Spleen (tissue), 11 donors: ENCODE measurements around the gene FAM3D. TPM values are rescaled to one million over a fixed set of nuclear protein-coding genes. Genes with fewer than 3 reads are reported as not detected.

Experiments used
- DNase-seq: peaks from one replicate; pipeline ENCODE4 v3.0.0-alpha.2; 2020
- H3K27ac ChIP-seq, 8 donors: fragments of 200-600 bp; sonication (generic) in 7 of 8; 1 replicate in 4 of 8; 2 replicates in 4 of 8; pipeline versions ENCODE4 v1.5.0 to v1.8.0; 2016 to 2021; ENCODE audit warnings: inconsistent platforms in 4 of 8, mild to moderate bottlenecking in 4 of 8, moderate library complexity in 1 of 8
- H3K27me3 ChIP-seq, 7 donors: fragments of 200-600 bp; sonication (generic) in 6 of 7; replicated peaks in 1 of 7; 1 replicate in 4 of 7; 2 replicates in 3 of 7; pipeline versions ENCODE4 v1.5.0 to v1.8.0; 2016 to 2021; ENCODE audit warnings: inconsistent platforms in 3 of 7, mild to moderate bottlenecking in 1 of 7
- H3K36me3 ChIP-seq, 6 donors: fragments of 200-600 bp; sonication (generic) in 5 of 6; 1 replicate in 4 of 6; 2 replicates in 2 of 6; pipeline versions ENCODE4 v1.5.0 to v1.8.0; 2016 to 2021; ENCODE audit warnings: inconsistent platforms in 2 of 6
- H3K4me1 ChIP-seq, 6 donors: fragments of 200-600 bp; sonication (generic) in 5 of 6; 1 replicate in 3 of 6; 2 replicates in 3 of 6; pipeline versions ENCODE4 v1.5.0 to v1.8.0; 2016 to 2021; ENCODE audit warnings: inconsistent platforms in 3 of 6
- H3K4me3 ChIP-seq, 8 donors: fragments of 200-600 bp; sonication (generic) in 7 of 8; 1 replicate in 4 of 8; 2 replicates in 4 of 8; pipeline versions ENCODE4 v1.5.0 to v1.8.0; 2016 to 2021; ENCODE audit warnings: inconsistent platforms in 4 of 8, mild to moderate bottlenecking in 4 of 8, moderate library complexity in 2 of 8
- H3K9me3 ChIP-seq, 8 donors: fragments of 200-600 bp; sonication (generic) in 7 of 8; 1 replicate in 4 of 8; 2 replicates in 4 of 8; pipeline versions ENCODE4 v1.5.0 to v1.8.0; 2016 to 2021; ENCODE audit warnings: inconsistent platforms in 4 of 8
- POLR2A ChIP-seq, 3 donors: fragments of 450-650 bp; IDR thresholded peaks; one replicate each; pipeline ENCODE4 v1.5.1; 2017; ENCODE audit warnings: antibody characterized with exemption in 3 of 3, mild to moderate bottlenecking in 1 of 3
- POLR2AphosphoS5 ChIP-seq, 3 donors: sonication (generic); formaldehyde crosslinking; IDR thresholded peaks; one replicate each; pipeline ENCODE4 v1.5.1; 2017; ENCODE audit warnings: antibody characterized with exemption in 3 of 3
- WGBS, 5 donors: extraction: QIAGEN DNeasy Blood & Tissue Kit in 3 of 5; methylation state at CpG; one replicate each; pipeline versions ENCODE4 v1.1.5 to v1.1.7; 2013 to 2018; 5-methylcytosine and 5-hydroxymethylcytosine counted together
- intact Hi-C: fragments of 100-400 bp; cut with DNase I; formaldehyde crosslinking; loops from one replicate; pipeline ENCODE4 v1.15.0; 2023; ENCODE audit warnings: low total_unique reads
- polyA plus RNA-seq, 3 donors: library from polyadenylated mRNA; stranded (reverse); fragments of 200-250 nt; gene quantifications; one replicate each; pipeline ENCODE4 v1.2.1, GENCODE V29; 2013
- total RNA-seq, 7 donors: library from RNA; depleted of rRNA in 3 of 7; stranded (reverse); fragments of >200 nt in 3 of 7; fragmentation: NEBNext Ultra II Directional in 4 of 7; extraction: Animal tissue kit (Norgen Biotek cat#: 25700) in 4 of 7; gene quantifications; one replicate each; pipeline versions ENCODE4 v1.1.0 to v1.2.1, GENCODE V29; 2016 to 2021
- TF ChIP-seq, protein P1 (sequence below), 11 experiments: fragments of 200-600 bp in 7 of 11; fragments of 450-650 bp in 4 of 11; sonication (generic) in 4 of 11; IDR thresholded peaks in 8 of 11; conservative IDR thresholded peaks in 3 of 11; 1 replicate in 7 of 11; 2 replicates in 4 of 11; pipeline versions ENCODE4 v1.4.0 to v1.8.0; 2016 to 2021; ENCODE audit warnings: antibody characterized with exemption in 11 of 11, inconsistent platforms in 4 of 11, mild to moderate bottlenecking in 1 of 11
- donor health status: healthy with polysubstance abuse.
- donor health status: DM: no; HTN: no; CAD: no; lungs with moderate emphysema.
- donor health status: DM: no; HTN: no; CAD: no.
- donor health status: Bipolar disorder and iron deficiency.
- donor health status: healthy.
- donor health status: DM: no; HTN: no; CAD: no.
- donor health status: DM: yes; HTN: yes; CAD: no.

Gene FAM3D
- total and polyA plus RNA-seq, 10 donors = 0.23 to 0.42 (median 0.32) TPM; not detected in 6

DNA sequence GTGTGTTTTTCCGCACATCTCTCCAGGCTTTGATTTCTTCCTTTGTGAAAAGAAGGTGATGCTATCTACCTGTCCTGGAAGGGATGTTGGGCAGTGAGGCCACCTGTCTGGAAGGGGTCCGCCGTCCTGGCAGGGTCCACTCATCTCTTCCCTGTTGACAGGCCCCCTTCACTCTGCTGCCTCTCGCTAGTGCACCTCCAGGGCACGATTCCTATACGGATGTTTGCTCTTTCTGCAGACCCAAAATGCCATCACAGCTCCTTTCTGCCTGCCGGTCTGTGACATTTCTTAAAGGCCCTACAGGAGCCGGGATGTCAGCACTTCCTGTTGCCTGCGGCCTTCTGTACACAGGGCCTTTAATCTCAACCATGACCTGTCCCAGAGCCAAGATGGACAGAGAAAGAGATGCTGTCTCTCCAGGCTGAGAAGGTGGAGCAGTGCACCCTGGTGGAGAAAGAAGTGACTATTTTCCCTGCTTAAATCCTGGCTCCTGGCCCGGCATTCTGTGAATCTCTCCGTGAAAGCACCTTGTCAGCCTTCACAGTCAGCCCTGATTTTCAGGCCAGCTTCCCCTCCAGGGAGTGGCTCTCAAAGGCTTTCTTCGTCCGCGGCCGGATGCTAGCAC, 7.4 kb downstream of the FAM3D start:
- Histone ChIP-seq H3K9me3 (no peaks in the 10 kb centered on the region), H3K4me3 (no peak overlapping the region), H3K27ac (no peak overlapping the region), H3K36me3 (no peaks in the 10 kb centered on the region), H3K27me3 (no peaks in the 10 kb centered on the region), H3K4me1 (no peaks in the 10 kb centered on the region)
- TF ChIP-seq, protein P1, sequence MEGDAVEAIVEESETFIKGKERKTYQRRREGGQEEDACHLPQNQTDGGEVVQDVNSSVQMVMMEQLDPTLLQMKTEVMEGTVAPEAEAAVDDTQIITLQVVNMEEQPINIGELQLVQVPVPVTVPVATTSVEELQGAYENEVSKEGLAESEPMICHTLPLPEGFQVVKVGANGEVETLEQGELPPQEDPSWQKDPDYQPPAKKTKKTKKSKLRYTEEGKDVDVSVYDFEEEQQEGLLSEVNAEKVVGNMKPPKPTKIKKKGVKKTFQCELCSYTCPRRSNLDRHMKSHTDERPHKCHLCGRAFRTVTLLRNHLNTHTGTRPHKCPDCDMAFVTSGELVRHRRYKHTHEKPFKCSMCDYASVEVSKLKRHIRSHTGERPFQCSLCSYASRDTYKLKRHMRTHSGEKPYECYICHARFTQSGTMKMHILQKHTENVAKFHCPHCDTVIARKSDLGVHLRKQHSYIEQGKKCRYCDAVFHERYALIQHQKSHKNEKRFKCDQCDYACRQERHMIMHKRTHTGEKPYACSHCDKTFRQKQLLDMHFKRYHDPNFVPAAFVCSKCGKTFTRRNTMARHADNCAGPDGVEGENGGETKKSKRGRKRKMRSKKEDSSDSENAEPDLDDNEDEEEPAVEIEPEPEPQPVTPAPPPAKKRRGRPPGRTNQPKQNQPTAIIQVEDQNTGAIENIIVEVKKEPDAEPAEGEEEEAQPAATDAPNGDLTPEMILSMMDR (IDR thresholded peaks at IDR 0.05 in 8 of 11, conservative IDR thresholded peaks at IDR 0.05 in 3 of 11) = no peak
- TF ChIP-seq POLR2A (IDR thresholded peaks at IDR 0.05) (no peak), POLR2AphosphoS5 (IDR thresholded peaks at IDR 0.05) (no peak)
- intact Hi-C loops = no loop called here
- WGBS, 5 donors = 75 to 77% (median 76%) methylated on average over 15 of the region's 15 CpGs
- DNase-seq = no peak

DNA sequence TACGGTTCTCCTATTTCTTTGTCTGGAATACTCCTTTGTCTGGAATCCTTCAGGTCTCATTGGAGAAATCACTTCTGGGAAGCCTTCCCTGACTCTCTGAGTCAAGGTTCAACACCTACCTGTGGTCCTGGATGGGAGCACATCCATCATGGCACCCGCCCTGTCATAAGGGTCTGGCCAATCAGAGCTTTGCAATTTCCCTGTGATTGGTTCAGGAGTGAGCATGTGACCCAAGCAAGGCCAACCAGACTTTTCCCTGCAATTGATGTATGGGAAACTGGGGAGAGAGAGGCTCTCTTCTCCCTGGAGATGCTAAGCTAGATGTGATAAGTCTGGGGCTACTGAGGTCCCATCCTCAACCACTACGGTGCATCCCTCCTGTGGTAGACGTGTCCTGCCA, 8.1 kb downstream of the FAM3D start:
- no peak overlapping the region for H3K27ac ChIP-seq
- intact Hi-C loops = no loop called here
- H3K4me1 ChIP-seq = no peaks in the 10 kb centered on the region
- H3K9me3 ChIP-seq = no peaks in the 10 kb centered on the region
- no peak for TF ChIP-seq POLR2A (IDR thresholded peaks at IDR 0.05)
- no peak for TF ChIP-seq POLR2AphosphoS5 (IDR thresholded peaks at IDR 0.05)
- TF ChIP-seq, protein P1 (IDR thresholded peaks at IDR 0.05 in 8 of 11, conservative IDR thresholded peaks at IDR 0.05 in 3 of 11) = no peak
- no peaks in the 10 kb centered on the region for H3K36me3 ChIP-seq
- DNase-seq = no peak
- 87 to 98% (median 90%) methylated on average over 4 of the region's 4 CpGs for WGBS, 5 donors
- H3K27me3 ChIP-seq = peaks cover 0 to 4% (median 0%) of the 10 kb centered on the region in 7 donors
- H3K4me3 ChIP-seq = no peak overlapping the region

DNA sequence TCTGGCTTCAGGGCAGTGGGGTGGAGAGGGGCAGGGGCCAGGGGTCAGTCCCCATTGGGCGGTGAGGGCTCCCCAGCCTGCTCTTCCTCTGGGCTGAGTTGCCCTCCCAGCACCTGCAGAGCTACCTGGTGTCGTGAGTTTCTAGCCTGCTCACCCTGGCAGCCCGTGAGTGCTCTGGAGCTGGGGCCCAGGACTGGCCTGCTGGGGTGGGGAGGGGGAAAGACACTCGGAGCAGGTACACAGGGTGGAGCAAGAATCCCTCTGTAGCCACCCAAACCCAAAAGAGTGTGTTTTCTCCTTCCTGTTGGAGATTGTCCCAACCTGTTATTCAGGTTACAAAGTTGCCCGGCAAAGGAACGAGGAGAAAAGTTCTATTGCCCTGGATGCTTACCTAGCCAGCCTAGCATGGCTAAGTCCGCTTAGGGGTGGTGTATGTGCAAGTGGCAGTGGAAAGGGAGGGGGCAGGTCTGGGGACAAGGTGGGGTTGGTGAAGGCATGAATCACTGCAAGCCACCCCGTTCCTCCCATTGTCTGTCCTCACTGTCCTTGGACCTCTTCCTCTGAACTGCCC, 8.9 kb downstream of the FAM3D start:
- 84 to 94% (median 89%) methylated on average over 7 to 8 of the region's 8 CpGs for WGBS, 5 donors
- TF ChIP-seq, protein P1 (IDR thresholded peaks at IDR 0.05 in 8 of 11, conservative IDR thresholded peaks at IDR 0.05 in 3 of 11) = no peak
- no peak for TF ChIP-seq POLR2A (IDR thresholded peaks at IDR 0.05)
- no peak for TF ChIP-seq POLR2AphosphoS5 (IDR thresholded peaks at IDR 0.05)
- intact Hi-C loops = no loop called here

DNA sequence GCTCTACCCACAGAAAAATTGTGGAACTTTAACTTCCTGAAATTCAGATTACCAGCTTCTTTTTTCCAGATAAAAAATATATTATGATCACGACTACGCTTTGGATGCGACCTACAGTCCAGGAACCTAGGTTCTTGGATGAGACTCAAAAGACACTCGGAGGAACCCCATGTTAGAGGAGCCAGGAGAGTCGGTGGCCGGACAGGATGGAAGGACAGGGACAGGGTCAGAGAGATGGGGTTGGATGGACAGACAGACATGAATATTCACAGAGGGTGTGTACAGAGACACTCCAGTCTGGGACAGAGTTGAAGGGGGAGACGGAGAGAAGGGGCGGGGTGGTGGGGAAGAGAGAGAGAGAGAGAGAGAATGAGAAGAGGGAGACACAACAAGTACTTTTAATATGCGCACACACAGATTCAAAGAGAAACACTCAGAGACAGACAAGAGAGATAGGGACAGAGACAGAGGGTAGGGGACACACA, 9.5 kb downstream of the FAM3D start:
- Histone ChIP-seq H3K27me3 (peaks cover 0 to 4% (median 0%) of the 10 kb centered on the region in 7 donors), H3K27ac (no peak overlapping the region), H3K9me3 (no peaks in the 10 kb centered on the region), H3K36me3 (no peaks in the 10 kb centered on the region), H3K4me1 (no peaks in the 10 kb centered on the region), H3K4me3 (no peak overlapping the region)
- DNase-seq = no peak
- intact Hi-C loops = no loop called here
- WGBS, 5 donors = 80 to 83% (median 80%) methylated on average over 9 of the region's 9 CpGs
- TF ChIP-seq POLR2AphosphoS5 (IDR thresholded peaks at IDR 0.05) (no peak), POLR2A (IDR thresholded peaks at IDR 0.05) (no peak)
- TF ChIP-seq, protein P1 (IDR thresholded peaks at IDR 0.05 in 8 of 11, conservative IDR thresholded peaks at IDR 0.05 in 3 of 11) = no peak

More for the DNA sequence above, 8.9 kb downstream of the FAM3D start:
- H3K27ac ChIP-seq = no peak overlapping the region
- no peak overlapping the region for H3K4me3 ChIP-seq
- H3K4me1 ChIP-seq = no peaks in the 10 kb centered on the region
- peak; percentile 59 for DNase-seq
- H3K27me3 ChIP-seq = peaks cover 0 to 4% (median 0%) of the 10 kb centered on the region in 7 donors
- no peaks in the 10 kb centered on the region for H3K36me3 ChIP-seq
- no peaks in the 10 kb centered on the region for H3K9me3 ChIP-seq
